NOMO-1 treated with dmso at 0.1 percent for 144 hours (cell line): ENCODE measurements around the gene ZSCAN1.

Source experiments
- DNase-seq: peaks from one replicate; lab custom pipeline; 2025; ENCODE audit not compliant: unreplicated experiment; lab: John Stamatoyannopoulos, UW

ZSCAN1 gene

DNA sequence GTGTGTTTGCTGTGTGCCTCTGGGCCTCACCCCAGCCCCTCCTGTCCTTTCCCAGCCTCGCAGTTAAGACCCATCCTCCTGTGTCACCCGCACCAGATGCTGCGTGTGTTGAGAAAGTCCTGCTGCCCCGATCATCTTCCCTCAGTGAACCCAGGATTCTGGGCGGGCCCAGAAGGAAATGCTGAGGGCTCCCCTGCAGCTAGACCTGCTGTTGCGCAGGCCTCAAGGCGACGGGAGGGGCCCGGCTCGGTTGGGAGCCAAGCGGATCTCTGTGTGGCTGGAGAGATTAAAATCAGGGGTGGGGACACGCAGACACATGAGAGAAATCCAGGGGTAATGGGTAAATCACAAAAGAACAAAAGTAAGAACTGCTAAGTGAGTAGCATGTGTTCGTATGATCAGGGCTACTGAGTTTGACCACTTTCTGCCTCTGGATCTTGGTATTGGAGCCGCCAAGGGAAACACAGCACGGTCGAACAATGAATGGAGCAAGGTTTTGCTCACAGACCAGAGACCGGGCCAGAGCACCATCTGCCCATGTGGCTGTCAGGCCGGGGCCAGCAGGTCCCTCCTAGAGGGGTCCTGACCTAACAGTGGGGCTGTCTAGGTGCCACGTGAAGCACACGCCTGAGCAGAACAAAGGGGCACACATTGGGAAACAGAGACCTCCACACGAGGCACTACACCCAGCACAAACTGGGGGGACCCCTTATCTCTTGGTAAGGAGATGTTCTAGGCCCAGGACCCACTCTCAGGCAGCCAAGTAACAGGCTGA lies 7.1 kb downstream of the ZSCAN1 start:
- DNase-seq: no peak

DNA sequence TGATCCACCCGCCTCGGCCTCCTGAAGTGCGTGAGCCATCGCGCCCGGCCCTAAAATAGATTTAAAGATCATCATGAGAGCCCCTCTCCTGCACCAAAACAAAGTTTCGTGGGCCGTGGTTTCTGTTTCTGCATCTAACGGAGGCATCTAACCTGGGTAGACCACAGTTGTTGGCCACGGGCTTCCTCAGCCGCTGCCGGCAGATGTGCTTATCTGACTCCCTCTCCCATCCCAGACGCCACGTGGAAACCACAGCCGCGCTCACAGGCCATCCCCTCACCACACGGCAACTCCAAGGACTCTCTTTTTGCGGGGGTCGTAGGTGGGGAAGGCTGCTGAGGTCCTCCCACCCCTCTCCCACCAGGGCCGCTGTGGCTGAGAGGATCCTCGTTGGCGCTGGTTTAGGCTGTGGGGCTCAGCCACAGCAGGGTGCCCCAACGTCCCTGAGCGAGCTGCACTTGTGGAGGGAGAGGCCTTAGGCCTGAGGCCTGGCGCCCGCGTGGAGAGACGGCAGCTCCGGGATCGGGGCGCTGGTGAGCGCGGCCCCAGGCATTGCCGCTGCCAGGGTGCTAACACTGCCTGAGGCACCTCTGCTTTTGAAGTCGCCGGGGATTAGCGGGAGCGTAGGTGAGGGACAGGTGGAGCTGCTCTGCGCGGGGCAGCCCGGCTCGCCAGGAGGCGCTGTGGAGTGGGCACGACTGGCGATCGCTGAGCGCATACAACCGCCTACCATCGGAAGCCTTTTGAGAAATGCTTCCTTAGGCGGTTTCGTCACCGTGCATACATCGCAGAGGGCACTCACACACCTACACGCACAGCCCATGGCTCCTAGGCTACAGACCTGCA lies 8.9 kb downstream of the ZSCAN1 start:
- no peak for DNase-seq

DNA sequence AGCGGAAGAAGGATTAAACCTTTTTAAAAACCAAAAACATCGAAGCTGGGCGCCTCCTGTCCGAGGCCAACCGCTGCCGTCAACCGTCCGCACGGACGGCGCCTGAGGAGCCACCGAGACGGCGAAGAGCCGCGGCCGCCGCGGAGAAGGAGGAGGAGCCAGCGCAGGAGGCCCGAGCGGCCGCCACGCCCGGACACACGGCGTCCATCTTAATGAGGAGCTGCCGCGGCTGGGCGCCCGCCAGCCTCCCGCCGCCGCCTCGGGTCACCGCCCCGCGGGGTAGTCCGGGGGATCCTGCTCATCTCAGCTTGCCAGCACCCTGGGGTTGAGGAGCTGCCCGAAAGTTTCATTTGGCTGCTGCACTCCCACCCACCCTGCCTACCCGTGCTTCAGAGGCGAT lies 10.6 kb downstream of the ZSCAN1 start:
- DNase-seq: no peak

DNA sequence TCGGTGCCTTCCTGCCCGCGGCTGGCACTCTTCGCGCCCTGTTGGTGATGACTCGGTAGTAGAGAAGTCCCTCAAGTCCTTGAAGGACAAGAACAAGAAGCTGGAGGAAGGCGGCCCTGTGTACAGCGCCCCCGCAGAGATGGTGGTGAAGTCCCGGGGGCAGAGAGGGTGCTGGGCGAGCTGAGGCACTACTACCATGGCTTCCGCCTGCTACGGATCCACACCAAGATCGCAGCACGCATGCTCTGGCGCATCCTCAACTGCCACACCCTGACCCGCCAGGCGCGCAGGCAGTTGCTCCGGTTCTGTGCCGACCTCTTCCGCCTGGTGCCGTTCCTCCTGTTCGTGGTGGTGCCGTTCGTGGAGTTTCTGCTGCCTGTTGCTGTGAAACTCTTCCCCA lies 11.1 kb downstream of the ZSCAN1 start:
- DNase-seq: no peak

DNA sequence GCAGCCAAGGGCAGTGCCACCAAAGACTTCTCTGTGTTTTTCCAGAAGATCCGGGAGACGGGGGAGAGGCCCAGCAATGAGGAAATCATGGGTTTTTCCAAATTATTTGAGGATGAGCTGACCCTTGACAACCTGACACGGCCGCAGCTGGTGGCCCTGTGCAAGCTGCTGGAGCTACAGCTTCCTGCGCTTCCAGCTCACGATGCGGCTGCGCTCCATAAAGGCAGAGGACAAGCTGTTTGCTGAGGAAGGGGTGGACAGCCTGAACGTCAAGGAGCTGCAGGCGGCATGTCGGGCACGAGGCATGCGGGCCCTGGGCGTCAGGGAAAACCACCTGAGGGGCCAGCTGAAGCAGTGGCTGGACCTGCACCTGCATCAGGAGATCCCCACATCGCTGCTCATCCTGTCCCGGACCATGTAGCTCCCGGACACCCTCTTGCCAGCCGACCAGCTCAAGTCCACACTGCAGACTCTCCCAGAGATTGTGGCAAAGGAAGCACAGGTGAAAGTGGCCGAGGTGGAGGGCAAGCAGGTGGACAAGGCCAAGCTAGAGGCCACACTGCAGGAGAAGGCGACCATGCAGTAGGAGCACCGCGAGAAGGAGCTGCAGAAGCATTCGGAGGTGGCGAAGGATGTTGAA lies 11.7 kb downstream of the ZSCAN1 start:
- no peak for DNase-seq

DNA sequence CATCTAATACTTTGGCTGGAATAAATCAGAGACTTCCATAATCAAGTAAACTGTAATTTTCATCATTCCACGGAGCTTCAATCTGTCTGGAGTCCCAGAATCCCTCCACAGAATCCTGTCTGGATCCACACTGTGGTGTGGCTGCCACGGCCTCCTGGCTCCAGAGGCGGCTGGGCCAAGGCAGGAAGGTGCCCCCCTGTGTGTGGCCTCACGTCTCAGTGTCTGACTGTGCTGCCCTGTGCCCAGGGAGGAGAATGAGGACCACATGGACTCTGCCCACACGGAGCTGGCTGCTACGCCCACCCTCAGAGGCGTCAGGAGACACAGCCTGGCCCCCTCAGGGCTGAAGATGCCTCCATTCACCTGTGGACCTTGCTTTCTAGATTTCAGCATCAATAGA lies 13.0 kb downstream of the ZSCAN1 start:
- no peak for DNase-seq

DNA sequence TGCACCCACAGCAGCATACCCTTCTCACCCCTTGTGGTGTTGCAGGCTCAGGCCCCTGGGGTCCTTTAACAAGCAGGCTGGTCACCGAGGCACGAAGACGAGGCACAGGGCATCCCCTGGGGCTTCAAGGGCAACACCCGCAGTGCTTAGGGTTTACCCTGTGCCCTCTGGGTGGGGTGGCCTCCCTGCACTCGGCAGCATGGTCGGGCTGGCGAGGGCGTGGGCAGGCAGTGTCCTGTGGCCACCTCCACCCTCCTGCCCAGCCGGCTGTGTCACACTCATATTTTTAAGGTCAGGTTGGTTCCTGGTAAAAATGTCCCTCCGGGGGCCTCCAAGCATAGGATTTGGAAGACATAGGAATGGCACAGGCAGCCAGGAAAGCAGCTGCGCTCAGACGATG lies 13.8 kb downstream of the ZSCAN1 start:
- DNase-seq: no peak

DNA sequence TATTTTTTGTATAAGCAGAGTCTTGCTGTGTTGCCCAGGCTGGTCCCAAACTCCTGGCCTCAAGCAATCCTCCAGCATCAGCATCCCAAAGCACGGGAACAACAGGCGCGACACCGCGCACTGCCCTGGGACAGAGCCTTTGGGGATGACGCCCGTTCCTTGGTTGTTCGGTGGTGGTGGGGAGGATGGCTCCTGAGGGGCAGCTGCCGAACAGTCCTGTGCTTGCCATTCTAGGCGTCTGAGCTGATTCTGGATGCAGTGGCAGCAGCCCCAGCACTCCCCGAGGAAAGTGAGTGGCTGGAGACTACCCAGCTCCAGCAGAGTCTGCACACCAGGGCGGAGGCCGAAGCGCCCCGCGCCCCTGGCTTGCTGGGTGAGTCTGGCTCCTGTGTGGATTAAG lies 18.4 kb downstream of the ZSCAN1 start:
- no peak for DNase-seq

DNA sequence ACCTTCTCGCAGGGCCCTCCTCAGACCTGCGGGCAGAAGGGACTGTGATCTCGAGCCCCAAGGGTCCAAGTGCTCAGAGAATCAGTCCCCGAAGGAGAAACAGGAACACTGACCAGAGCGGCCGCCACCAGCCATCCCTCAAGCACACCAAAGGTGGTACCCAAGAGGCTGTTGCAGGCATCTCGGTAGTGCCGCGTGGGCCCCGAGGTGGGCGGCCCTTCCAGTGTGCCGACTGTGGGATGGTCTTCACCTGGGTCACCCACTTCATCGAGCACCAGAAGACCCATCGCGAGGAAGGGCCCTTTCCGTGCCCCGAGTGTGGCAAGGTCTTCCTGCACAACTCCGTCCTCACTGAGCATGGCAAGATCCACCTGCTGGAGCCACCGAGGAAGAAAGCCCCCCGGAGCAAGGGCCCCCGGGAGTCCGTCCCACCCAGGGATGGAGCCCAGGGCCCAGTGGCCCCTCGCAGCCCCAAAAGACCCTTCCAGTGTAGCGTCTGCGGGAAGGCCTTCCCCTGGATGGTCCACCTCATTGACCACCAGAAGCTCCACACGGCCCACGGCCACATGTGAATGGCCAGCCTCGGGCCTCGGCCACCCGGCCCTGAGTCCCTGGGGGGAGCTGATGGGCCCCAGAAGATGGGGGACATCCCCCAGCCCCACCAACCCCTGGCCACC lies 19.8 kb downstream of the ZSCAN1 start:
- DNase-seq: no peak

DNA sequence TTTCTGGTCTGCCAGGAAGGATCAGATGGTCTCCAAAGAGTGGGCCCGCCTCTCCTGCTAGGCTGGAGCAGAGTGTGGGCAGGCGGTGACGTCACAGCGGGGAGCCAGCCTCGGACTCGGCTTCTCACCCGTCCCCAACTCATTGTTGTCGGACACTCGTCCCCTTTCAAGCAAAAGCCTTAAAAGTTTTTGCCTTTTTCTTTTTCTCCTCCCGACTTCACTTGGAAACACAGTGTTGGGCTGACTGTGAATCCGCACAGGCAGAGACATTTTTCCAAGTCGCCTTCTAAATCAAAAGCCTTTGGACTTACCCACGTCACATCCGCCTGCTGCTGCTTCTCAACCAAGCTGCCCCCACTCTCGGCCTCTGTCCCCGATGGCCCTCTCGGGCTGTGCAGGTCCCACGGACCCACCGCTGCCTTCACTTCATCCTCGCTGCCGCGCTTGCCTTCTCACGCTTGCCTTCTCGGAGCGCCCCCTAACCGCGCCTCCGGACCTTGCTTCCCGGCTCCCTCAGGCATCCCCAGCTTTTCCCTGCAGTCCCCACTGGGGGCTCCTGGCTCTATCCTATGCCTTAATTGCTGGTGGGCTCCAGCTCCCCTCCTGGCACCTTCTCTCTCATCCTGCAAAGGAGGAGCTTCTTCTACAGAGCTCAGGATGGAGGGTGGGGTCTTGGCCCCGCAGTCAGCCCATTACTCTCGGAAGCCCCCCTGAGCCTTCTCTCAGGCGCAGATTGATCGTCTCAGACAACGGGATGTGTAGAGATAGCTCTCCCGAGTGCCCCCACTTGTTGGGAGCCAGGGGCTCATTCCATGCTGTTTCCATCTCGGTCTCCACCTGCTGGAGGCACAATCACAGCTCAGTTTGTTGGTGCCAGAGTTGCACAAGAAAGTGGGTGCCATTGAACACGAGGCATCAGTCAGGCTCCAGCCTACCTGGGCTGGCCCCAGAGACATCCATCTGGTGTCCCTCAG lies 21.4 kb downstream of the ZSCAN1 start:
- no peak for DNase-seq

DNA sequence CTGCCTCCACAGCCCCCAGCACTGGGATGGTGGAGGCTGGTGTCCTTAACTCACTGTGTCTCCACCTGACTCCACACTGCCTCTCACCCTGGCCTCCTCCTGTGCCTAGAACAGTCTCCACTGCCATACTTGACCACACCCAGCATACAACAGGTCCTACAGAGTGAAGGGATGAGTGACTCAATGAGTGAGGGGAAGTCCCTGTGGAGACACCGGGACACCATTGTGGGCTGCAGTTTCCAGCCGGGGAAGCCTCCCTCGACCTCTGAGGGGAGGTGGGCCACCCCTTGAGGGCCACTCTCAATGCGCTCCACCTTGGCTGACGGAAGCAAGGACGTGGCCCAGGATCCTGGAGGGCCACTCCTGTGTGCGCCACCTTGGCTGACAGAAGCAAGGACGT lies 22.4 kb downstream of the ZSCAN1 start:
- no peak for DNase-seq

DNA sequence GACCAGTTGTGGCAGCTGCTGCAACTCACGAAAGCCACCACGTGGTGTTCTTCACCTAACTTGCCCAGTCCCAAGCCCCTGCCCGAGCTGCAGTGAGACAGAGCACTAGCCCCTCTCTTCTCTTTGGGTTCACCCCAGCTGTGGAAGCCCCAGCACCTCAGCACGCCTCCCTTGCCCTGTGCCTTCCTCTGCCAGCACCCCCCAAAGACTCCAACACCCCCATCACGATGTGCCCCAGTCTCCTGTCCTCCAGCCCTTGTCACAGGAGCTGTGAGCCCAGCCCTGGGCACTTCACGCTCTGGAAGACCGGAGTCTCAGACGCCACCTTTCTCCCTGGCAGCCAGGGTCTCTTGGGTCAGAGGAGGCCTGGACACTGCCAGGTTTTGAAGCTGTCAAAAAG lies 23.0 kb downstream of the ZSCAN1 start:
- DNase-seq: no peak

DNA sequence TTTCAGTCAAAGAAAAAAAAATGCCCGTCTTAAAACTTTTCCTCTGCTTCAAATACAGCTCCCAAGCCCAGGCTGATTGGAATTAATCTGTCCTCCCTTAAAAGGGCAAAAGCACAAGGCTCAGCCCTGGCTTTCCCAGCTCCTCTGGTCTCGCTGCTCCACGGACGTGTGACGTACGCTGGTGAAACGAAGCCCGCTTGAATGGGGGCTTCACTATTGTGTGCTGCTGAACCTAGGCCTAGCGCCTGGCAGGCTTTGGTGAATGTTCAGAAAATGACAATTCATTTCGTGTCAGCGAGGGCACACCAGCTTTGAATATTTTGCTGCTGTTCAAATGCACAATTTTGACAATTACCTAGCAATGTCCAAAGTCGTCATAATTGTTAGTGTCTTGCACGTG lies 24.6 kb downstream of the ZSCAN1 start:
- DNase-seq: no peak

DNA sequence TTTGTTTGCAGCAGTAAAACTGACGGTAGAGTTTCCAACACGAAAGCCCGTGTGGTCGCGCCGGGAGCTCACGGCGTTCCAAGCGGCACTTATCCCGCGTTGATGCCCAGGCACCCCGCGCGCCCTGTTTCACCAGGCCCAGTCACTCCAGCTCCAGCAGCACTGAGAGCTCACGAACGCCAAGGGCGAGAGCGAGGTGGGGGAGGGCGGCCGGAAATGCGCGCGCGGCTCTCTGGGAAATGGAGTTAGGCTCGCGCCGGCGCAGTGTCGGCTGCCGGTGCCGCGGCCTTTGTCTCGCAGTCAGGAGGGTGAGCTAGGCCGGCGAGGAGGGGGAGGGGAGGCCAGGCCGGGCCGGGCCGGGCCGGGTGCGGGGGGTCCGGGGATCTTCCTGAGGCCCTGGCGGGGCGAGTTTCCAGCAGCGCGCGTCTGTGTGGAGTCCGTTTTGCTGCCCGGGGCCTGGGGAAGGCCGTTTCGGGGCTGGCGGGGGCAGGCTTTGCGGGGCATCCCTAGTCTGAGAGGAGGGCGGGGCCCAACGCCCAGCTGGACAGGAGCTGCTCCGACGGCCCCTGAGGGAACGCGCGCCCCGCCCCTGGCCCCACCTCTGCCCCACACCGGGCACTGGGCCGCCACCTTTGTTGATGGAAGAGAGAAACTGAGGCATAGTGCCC lies 25.3 kb downstream of the ZSCAN1 start, which contains the start of gene ZNF135:
ZNF135 (plus strand) TSS at position 280 of the 668 bp plus-strand sequence. CDS start 721 bp downstream, outside the sequence.
- no peak for DNase-seq

DNA sequence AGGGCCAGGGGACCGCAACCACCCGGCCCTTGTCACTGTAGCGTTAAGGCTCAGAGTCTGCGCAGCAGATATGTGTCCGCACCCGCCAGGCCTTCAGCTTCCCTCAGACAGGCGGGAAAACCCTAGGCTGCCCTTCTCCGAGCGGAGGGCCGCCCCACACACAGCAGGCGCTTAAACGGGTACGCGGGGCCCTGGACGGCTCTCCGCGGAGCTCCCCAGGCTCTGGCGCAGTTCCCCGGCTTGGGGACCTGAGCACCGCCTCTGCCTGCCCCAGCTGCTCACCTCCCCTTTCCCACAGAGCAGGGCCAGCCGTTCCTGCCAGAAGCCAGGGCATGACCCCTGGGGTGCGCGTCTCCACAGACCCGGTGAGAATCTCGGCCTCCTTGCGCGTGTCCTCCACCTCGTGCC lies 25.9 kb downstream of the ZSCAN1 start:
- no peak for DNase-seq

DNA sequence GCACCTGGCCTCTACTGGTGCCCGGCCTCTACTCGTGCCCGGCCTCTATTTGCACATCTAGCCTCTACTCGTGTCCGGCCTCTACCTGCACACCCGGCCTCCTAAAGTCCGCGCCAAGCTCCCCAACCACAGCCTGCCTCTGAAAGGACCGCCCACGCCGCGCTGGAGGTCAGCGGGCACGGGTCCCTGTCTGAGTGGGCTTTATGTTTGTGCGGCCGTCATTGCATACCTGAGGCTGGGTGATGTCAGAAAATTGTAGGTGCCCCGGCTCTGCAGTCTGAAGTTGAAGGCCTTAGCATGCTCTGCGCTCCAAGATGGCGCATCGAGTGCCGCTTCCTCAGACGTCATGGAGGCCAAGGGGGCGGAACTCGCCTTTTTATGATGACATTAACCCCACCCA lies 26.4 kb downstream of the ZSCAN1 start:
- no peak for DNase-seq

DNA sequence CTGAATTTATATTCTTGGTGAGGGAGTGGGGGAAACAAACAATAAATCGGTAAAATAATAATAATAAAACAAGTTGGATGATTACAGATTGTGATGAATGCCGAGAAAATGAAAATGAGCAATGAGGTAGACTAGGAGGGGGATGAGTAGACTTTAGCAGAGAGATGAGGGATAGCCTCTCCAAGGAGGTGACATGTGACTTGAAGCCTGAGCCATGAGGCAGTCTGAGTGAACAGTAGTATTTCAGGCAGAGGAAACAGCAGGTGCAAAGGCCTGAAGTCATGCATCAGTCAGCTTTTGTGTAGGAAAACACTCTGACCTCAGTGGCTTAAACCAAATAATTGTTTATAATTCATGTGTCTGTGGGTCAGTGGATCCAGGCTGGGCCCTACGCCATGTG lies 29.9 kb downstream of the ZSCAN1 start:
- DNase-seq: no peak

DNA sequence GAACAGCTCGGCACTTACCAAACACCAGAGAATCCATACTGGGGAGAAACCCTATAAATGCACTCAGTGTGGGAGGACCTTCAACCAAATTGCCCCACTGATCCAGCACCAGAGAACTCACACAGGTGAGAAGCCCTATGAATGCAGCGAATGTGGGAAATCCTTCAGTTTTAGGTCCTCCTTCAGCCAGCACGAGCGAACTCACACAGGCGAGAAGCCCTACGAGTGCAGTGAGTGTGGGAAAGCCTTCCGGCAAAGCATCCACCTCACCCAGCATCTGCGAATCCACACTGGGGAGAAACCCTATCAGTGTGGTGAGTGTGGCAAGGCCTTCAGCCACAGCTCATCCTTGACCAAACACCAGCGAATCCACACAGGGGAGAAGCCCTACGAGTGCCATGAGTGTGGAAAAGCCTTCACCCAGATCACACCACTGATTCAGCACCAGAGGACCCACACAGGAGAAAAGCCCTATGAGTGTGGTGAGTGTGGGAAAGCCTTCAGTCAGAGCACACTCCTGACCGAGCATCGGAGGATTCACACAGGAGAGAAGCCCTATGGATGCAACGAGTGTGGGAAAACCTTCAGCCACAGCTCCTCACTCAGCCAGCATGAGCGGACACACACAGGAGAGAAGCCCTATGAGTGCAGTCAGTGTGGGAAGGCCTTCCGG lies 33.6 kb downstream of the ZSCAN1 start:
- DNase-seq: no peak

DNA sequence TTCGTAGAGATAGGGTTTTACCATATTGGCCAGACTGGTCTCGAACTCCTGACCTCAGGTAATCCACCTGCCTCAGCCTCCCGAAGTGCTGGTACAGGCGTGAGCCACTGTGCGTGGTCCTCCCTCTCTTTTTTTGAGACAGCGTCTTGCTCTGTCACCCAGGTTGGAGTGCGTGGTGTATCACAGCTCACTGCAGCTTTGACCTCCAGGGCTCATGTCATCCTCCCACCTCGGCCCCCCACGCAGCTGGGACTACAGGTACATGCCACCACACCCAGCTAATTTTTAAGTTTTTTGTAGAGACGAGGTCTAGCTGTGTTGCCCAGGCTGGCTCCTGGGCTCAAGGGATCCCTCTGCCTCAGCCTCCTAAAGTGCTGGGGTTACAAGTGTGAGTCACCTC lies 46.0 kb downstream of the ZSCAN1 start:
- no peak for DNase-seq
